CD14-positive monocyte (primary cell): ENCODE measurements around the gene GCG. TPM values are rescaled to one million over a fixed set of nuclear protein-coding genes. Genes with fewer than 3 reads are reported as not detected.

Experiments used
- DNase-seq, 3 donors: peaks; one replicate each; pipeline ENCODE4 v3.0.0-alpha.2; 2011 to 2022
- H2AFZ ChIP-seq: 2 replicates; pipeline ENCODE4 v1.6.0; 2012; ENCODE audit warnings: mild to moderate bottlenecking, low read depth, low read length, inconsistent platforms; ENCODE audit not compliant: insufficient read depth, poor library complexity, severe bottlenecking
- H3K27ac ChIP-seq, 2 donors: 1 replicate in 1 of 2; 2 replicates in 1 of 2; pipeline ENCODE4 v1.5.1; 2012 to 2013; ENCODE audit warnings: low read length in 2 of 2, control low read depth in 1 of 2, inconsistent platforms in 1 of 2, low read depth in 1 of 2, mild to moderate bottlenecking in 1 of 2
- H3K27me3 ChIP-seq, 2 donors: one replicate each; pipeline versions ENCODE4 v1.6.0 to v1.6.1; 2011 to 2013; ENCODE audit warnings: low read length in 2 of 2; ENCODE audit not compliant: control insufficient read depth in 2 of 2, insufficient read depth in 2 of 2
- H3K36me3 ChIP-seq, 2 donors: replicated peaks in 1 of 2; 1 replicate in 1 of 2; 2 replicates in 1 of 2; pipeline versions ENCODE4 v1.5.1 to v1.6.1; 2012 to 2013; ENCODE audit warnings: low read length in 2 of 2, control low read depth in 1 of 2, inconsistent platforms in 1 of 2, mild to moderate bottlenecking in 1 of 2; ENCODE audit not compliant: insufficient read depth in 2 of 2, control insufficient read depth in 1 of 2
- H3K4me1 ChIP-seq, 2 donors: 1 replicate in 1 of 2; 2 replicates in 1 of 2; pipeline versions ENCODE4 v1.5.1 to v1.6.1; 2012 to 2013; ENCODE audit warnings: low read length in 2 of 2, control low read depth in 1 of 2, inconsistent platforms in 1 of 2, mild to moderate bottlenecking in 1 of 2, moderate library complexity in 1 of 2; ENCODE audit not compliant: insufficient read depth in 2 of 2, control insufficient read depth in 1 of 2
- H3K4me2 ChIP-seq: replicated peaks from 2 replicates; pipeline ENCODE3; 2012; ENCODE audit warnings: low read length, moderate library complexity, mild to moderate bottlenecking; ENCODE audit not compliant: poor library complexity, severe bottlenecking; ENCODE audit errors: extremely low read depth
- H3K4me3 ChIP-seq, 3 experiments: fragments of 200-600 bp in 1 of 3; sonication (generic) in 1 of 3; replicated peaks in 1 of 3; 1 replicate in 2 of 3; 2 replicates in 1 of 3; pipeline ENCODE4 v1.5.1; 2011 to 2013; ENCODE audit warnings: low read length in 3 of 3, mild to moderate bottlenecking in 3 of 3, control low read depth in 2 of 3, low read depth in 2 of 3, inconsistent platforms in 1 of 3, moderate library complexity in 1 of 3
- H3K79me2 ChIP-seq: 2 replicates; pipeline ENCODE4 v1.6.0; 2012; ENCODE audit warnings: mild to moderate bottlenecking, control low read depth, inconsistent platforms, low read length, moderate library complexity; ENCODE audit not compliant: insufficient read depth
- H3K9ac ChIP-seq: 2 replicates; pipeline ENCODE4 v1.6.0; 2017; ENCODE audit warnings: low read length, mild to moderate bottlenecking; ENCODE audit not compliant: insufficient read depth, poor library complexity, severe bottlenecking
- H3K9me3 ChIP-seq, 2 donors: replicated peaks in 1 of 2; 1 replicate in 1 of 2; 2 replicates in 1 of 2; pipeline versions ENCODE4 v1.5.1 to v1.6.1; 2012 to 2013; ENCODE audit warnings: low read length in 2 of 2, control low read depth in 1 of 2; ENCODE audit not compliant: control insufficient read depth in 1 of 2, insufficient read depth in 1 of 2
- H4K20me1 ChIP-seq: 2 replicates; pipeline ENCODE4 v1.6.0; 2012; ENCODE audit warnings: mild to moderate bottlenecking, low read length, control low read depth, moderate library complexity; ENCODE audit not compliant: insufficient read depth
- H3K27ac Mint-ChIP-seq, 7 donors: one replicate each; pipeline ENCODE4 v1.8.0; 2020; ENCODE audit warnings: mild to moderate bottlenecking in 7 of 7, mixed read lengths in 7 of 7, moderate library complexity in 6 of 7, inconsistent platforms in 2 of 7
- H3K27me3 Mint-ChIP-seq, 3 donors: one replicate each; pipeline ENCODE4 v1.8.0; 2021 to 2022; ENCODE audit warnings: low read depth in 3 of 3, mild to moderate bottlenecking in 3 of 3, mixed read lengths in 3 of 3, moderate library complexity in 3 of 3, inconsistent platforms in 1 of 3
- H3K36me3 Mint-ChIP-seq, 2 donors: one replicate each; pipeline ENCODE4 v1.8.0; 2020; ENCODE audit warnings: mixed read lengths in 2 of 2, inconsistent platforms in 1 of 2, mild to moderate bottlenecking in 1 of 2
- H3K4me1 Mint-ChIP-seq: one replicate; pipeline ENCODE4 v1.8.0; 2020; ENCODE audit warnings: mild to moderate bottlenecking, mixed read lengths
- H3K4me3 Mint-ChIP-seq, 2 donors: one replicate each; pipeline ENCODE4 v1.8.0; 2020; ENCODE audit warnings: mild to moderate bottlenecking in 2 of 2, mixed read lengths in 2 of 2, moderate library complexity in 1 of 2
- H3K9me3 Mint-ChIP-seq, 7 donors: one replicate each; pipeline ENCODE4 v1.8.0; 2020 to 2022; ENCODE audit warnings: mixed read lengths in 7 of 7, mild to moderate bottlenecking in 6 of 7, moderate library complexity in 6 of 7, inconsistent platforms in 2 of 7
- WGBS: methylation state at CpG from one replicate; pipeline ENCODE4 v1.1.5; 2013; ENCODE audit warnings: missing lambda C conversion rate; ENCODE audit not compliant: insufficient coverage; 5-methylcytosine and 5-hydroxymethylcytosine counted together
- intact Hi-C, 2 donors: fragments of 100-400 bp; cut with micrococcal nuclease; formaldehyde crosslinking; loops; one replicate each; pipeline versions ENCODE4 v1.15.0 to v1.15.1; 2023
- polyA plus RNA-seq, 3 donors: library from polyadenylated mRNA; depleted of rRNA in 1 of 3; unstranded in 2 of 3; stranded (reverse) in 1 of 3; fragments of 300-500 nt in 2 of 3; fragments of >200 nt in 1 of 3; fragmentation: Illumina TruSeq in 2 of 3; gene quantifications; 1 replicate in 2 of 3; 2 replicates in 1 of 3; pipeline ENCODE4 v1.2.3, GENCODE V29; 2012 to 2021
- TF ChIP-seq, protein P1 (sequence below): fragments of 200-600 bp; IDR thresholded peaks from one replicate; pipeline ENCODE4 v1.8.0; 2022; ENCODE audit warnings: antibody characterized with exemption, mild to moderate bottlenecking

The GCG gene
- polyA plus RNA-seq, 3 donors = not detected

DNA sequence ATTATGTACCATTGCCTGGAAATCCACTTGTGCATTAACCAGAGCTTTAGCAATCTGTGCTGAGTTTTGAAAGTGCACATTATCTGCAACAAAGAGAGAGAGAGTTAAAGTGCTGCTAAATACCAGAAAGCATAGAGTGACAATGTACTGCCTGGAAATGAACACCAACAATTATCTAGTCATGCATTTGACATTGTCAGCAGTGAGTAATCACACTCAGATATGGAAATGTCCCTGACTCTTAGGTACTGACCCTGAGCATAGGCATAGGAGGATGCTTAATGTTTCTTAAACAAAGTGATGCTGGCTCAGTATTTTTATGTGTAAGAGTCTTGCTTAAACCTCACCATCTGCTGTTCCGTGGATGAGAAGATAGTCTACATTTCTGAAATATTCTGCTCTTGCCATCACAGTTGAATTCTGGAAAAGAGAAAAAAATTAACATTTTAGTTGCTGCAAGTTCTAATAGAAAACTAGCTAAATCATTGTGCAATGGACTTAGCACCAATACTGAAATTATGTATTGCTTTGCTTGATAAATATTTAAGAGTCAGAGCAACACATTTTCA, 20.8 kb upstream of the GCG start:
- no peak overlapping the region for H3K27ac ChIP-seq
- Mint-ChIP-seq H3K27me3 (peaks cover 0 to 1% (median 0%) of the 10 kb centered on the region in 3 donors), H3K36me3 (no peaks in the 10 kb centered on the region), H3K9me3 (no peaks in the 10 kb centered on the region), H3K4me3 (no peak overlapping the region), H3K4me1 (no peaks in the 10 kb centered on the region), H3K27ac (no peak overlapping the region)
- no peak overlapping the region for H2AFZ ChIP-seq
- DNase-seq = no peak
- H3K27me3 ChIP-seq = peaks cover 0 to 2% of the 10 kb centered on the region in 2 donors
- intact Hi-C loops = no loop called here
- H3K36me3 ChIP-seq = no peaks in the 10 kb centered on the region
- no peaks in the 10 kb centered on the region for H3K9me3 ChIP-seq
- no peak overlapping the region for H3K4me3 ChIP-seq
- H4K20me1 ChIP-seq = no peaks in the 10 kb centered on the region
- no peak overlapping the region for H3K4me2 ChIP-seq
- no peaks in the 10 kb centered on the region for H3K4me1 ChIP-seq
- no peak overlapping the region for H3K9ac ChIP-seq
- WGBS = no CpG with 5 or more reads among the region's 1 CpG
- no peaks in the 10 kb centered on the region for H3K79me2 ChIP-seq
- TF ChIP-seq, protein P1, sequence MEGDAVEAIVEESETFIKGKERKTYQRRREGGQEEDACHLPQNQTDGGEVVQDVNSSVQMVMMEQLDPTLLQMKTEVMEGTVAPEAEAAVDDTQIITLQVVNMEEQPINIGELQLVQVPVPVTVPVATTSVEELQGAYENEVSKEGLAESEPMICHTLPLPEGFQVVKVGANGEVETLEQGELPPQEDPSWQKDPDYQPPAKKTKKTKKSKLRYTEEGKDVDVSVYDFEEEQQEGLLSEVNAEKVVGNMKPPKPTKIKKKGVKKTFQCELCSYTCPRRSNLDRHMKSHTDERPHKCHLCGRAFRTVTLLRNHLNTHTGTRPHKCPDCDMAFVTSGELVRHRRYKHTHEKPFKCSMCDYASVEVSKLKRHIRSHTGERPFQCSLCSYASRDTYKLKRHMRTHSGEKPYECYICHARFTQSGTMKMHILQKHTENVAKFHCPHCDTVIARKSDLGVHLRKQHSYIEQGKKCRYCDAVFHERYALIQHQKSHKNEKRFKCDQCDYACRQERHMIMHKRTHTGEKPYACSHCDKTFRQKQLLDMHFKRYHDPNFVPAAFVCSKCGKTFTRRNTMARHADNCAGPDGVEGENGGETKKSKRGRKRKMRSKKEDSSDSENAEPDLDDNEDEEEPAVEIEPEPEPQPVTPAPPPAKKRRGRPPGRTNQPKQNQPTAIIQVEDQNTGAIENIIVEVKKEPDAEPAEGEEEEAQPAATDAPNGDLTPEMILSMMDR = no peak

DNA sequence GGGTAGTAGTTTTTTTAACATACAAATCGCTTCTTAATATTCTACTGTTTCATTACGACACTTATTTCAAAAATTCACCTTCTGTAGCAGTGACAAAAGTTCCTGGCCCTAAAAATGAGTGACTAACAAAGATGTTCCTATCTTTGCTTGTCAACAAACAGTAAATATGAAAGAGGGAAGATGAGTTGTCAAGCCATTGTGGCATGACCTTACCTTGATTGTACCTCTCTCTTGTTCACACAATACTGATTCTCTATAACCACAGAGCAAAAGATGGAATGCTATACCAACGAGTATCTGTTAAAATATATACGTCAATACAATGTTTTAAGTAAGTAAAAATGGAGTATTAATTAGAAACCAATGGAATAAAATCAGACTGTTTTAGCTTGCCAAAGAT, 14.7 kb upstream of the GCG start:
- intact Hi-C loops = no loop called here
- H3K27ac Mint-ChIP-seq = no peak overlapping the region

More for the DNA sequence above, 14.7 kb upstream of the GCG start:
- no peak for DNase-seq
- Histone ChIP-seq H3K36me3 (no peaks in the 10 kb centered on the region), H3K27me3 (peaks cover 0 to 2% of the 10 kb centered on the region in 2 donors), H3K4me1 (no peaks in the 10 kb centered on the region), H3K4me2 (no peak overlapping the region), H4K20me1 (no peaks in the 10 kb centered on the region), H3K9me3 (no peaks in the 10 kb centered on the region), H3K9ac (no peak overlapping the region), H3K4me3 (no peak overlapping the region), H2AFZ (no peak overlapping the region), H3K27ac (no peak overlapping the region), H3K79me2 (no peaks in the 10 kb centered on the region)
- Mint-ChIP-seq H3K36me3 (no peaks in the 10 kb centered on the region), H3K4me3 (no peak overlapping the region), H3K27me3 (peaks cover 0 to 1% (median 0%) of the 10 kb centered on the region in 3 donors), H3K9me3 (no peaks in the 10 kb centered on the region), H3K4me1 (no peaks in the 10 kb centered on the region)
- TF ChIP-seq, protein P1 = no peak
- WGBS = no CpG with 5 or more reads among the region's 4 CpGs
